ENCODE results near the gene INHBB. TPM values are rescaled to one million over a fixed set of nuclear protein-coding genes. Genes with fewer than 3 reads are reported as not detected.

INHBB gene
- total RNA-seq, 1 donor from 2014 or later, result 4.7 TPM

DNA sequence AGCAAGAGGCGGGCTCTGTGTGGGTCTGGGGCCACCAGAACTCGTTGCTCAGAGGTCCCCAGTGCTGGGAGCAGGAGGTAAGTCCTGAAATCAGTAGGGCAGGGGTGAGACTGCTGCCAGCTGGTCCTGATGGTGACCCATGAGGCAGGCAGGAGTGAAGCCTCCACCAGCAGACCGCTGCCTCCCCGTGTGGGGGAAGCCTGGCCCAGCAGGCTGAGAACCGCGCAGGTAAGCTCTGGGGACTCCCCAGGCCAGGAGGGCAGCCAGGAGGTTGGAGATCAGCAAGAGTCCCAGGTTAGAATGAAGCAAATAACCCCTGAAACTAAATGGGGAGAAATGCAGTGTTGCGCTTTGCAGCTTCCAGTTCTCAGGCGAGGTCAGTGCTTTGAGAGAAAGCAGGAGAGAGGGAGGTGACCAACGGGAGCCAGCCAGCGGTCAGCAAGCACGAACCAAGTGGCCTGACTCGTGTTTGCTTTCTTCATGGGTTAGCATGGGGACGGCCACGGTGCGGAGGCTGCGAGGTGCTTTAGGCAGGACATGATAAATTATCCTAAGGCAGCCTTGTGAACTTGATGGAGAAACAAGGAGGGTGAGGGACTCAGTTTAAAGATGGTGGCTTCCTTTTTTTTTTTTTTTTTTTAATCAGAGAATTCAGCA lies 26.2 kb downstream of the INHBB start:
- Mint-ChIP-seq H3K4me1 (ENCODE audit: unreplicated experiment) (peaks cover 6% of the 10 kb centered on the region), H3K9me3 (ENCODE audit: unreplicated experiment) (no peaks in the 10 kb centered on the region), H3K27ac (ENCODE audit: unreplicated experiment) (no peak overlapping the region), H3K36me3 (ENCODE audit: low read depth, unreplicated experiment) (no peaks in the 10 kb centered on the region), H3K27me3 (ENCODE audit: unreplicated experiment) (peaks cover 16% of the 10 kb centered on the region), H3K4me3 (ENCODE audit: unreplicated experiment) (no peak overlapping the region)
- TF ChIP-seq, protein P1, sequence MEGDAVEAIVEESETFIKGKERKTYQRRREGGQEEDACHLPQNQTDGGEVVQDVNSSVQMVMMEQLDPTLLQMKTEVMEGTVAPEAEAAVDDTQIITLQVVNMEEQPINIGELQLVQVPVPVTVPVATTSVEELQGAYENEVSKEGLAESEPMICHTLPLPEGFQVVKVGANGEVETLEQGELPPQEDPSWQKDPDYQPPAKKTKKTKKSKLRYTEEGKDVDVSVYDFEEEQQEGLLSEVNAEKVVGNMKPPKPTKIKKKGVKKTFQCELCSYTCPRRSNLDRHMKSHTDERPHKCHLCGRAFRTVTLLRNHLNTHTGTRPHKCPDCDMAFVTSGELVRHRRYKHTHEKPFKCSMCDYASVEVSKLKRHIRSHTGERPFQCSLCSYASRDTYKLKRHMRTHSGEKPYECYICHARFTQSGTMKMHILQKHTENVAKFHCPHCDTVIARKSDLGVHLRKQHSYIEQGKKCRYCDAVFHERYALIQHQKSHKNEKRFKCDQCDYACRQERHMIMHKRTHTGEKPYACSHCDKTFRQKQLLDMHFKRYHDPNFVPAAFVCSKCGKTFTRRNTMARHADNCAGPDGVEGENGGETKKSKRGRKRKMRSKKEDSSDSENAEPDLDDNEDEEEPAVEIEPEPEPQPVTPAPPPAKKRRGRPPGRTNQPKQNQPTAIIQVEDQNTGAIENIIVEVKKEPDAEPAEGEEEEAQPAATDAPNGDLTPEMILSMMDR (IDR thresholded peaks at IDR 0.05; ENCODE audit: unreplicated experiment), result no peak
- DNase-seq (ENCODE audit: low spot score), result no peak

DNA sequence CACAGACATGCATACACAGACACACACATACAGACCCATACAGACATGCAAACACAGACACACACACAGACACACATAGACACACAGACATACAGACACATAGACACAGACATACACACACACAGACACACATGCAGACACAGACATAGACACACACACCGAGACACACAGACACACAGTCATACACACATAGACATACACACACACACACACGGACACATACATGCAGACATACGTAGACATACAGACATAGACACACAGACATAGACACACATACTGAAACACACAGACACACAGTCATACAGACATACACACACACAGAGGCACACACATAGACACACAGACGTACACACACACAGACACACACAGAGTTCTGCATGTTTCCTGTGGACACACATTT lies 26.9 kb downstream of the INHBB start:
- Mint-ChIP-seq H3K27me3 (ENCODE audit: unreplicated experiment) (peaks cover 14% of the 10 kb centered on the region), H3K4me3 (ENCODE audit: unreplicated experiment) (no peak overlapping the region), H3K4me1 (ENCODE audit: unreplicated experiment) (peaks cover 2% of the 10 kb centered on the region), H3K9me3 (ENCODE audit: unreplicated experiment) (no peaks in the 10 kb centered on the region), H3K27ac (ENCODE audit: unreplicated experiment) (no peak overlapping the region), H3K36me3 (ENCODE audit: low read depth, unreplicated experiment) (no peaks in the 10 kb centered on the region)
- DNase-seq (ENCODE audit: low spot score), result no peak
- TF ChIP-seq, protein P1 (IDR thresholded peaks at IDR 0.05; ENCODE audit: unreplicated experiment), result no peak

DNA sequence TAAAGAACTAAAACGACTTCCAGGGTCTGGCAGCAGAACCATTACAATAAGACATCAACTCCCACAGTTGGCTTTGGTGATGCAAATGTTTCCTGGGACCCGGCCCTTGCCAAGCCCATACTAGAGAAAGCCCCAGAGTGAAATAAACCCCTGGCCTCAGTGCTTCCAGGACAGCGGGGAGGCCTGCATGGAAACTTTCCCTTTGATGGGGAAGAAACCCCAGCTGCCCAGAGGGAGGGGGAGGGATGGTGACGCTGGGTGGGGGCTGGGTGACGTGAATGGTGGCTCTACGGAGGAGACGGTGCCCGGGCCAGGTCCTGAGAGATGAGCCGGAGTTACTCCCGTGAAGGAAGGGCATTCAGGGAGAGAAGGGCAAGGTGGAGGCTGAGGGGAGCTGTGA lies 27.5 kb downstream of the INHBB start:
- Mint-ChIP-seq H3K27me3 (ENCODE audit: unreplicated experiment) (peaks cover 18% of the 10 kb centered on the region), H3K4me3 (ENCODE audit: unreplicated experiment) (no peak overlapping the region), H3K9me3 (ENCODE audit: unreplicated experiment) (no peaks in the 10 kb centered on the region), H3K27ac (ENCODE audit: unreplicated experiment) (no peak overlapping the region), H3K4me1 (ENCODE audit: unreplicated experiment) (peaks cover 2% of the 10 kb centered on the region), H3K36me3 (ENCODE audit: low read depth, unreplicated experiment) (no peaks in the 10 kb centered on the region)
- no peak for DNase-seq (ENCODE audit: low spot score)
- TF ChIP-seq, protein P1 (IDR thresholded peaks at IDR 0.05; ENCODE audit: unreplicated experiment), result no peak

DNA sequence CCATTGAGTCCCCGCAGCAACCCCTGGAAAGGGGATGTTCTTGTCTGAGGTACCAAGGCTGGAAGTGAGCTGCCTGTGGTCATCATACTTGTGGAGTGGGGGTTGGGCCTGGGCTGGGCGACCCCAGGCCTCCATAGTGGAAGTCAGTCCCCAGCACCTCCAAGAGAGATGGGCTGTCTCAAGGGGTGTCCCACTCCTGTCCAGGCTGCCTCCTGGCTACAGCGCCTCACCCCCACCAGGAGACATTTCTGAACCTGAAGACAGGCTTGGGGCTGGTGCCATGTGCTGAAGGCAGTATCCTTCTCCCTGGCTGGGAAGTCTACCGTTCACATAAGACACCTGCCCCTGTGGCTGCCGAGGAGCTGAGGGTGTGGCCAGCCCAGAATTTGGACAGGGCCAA lies 28.9 kb downstream of the INHBB start:
- TF ChIP-seq, protein P1 (IDR thresholded peaks at IDR 0.05; ENCODE audit: unreplicated experiment), result no peak
- Mint-ChIP-seq H3K27me3 (ENCODE audit: unreplicated experiment) (peaks cover 15% of the 10 kb centered on the region), H3K9me3 (ENCODE audit: unreplicated experiment) (no peaks in the 10 kb centered on the region), H3K36me3 (ENCODE audit: low read depth, unreplicated experiment) (no peaks in the 10 kb centered on the region), H3K27ac (ENCODE audit: unreplicated experiment) (no peak overlapping the region), H3K4me3 (ENCODE audit: unreplicated experiment) (no peak overlapping the region), H3K4me1 (ENCODE audit: unreplicated experiment) (peaks cover 2% of the 10 kb centered on the region)
- no peak for DNase-seq (ENCODE audit: low spot score)

DNA sequence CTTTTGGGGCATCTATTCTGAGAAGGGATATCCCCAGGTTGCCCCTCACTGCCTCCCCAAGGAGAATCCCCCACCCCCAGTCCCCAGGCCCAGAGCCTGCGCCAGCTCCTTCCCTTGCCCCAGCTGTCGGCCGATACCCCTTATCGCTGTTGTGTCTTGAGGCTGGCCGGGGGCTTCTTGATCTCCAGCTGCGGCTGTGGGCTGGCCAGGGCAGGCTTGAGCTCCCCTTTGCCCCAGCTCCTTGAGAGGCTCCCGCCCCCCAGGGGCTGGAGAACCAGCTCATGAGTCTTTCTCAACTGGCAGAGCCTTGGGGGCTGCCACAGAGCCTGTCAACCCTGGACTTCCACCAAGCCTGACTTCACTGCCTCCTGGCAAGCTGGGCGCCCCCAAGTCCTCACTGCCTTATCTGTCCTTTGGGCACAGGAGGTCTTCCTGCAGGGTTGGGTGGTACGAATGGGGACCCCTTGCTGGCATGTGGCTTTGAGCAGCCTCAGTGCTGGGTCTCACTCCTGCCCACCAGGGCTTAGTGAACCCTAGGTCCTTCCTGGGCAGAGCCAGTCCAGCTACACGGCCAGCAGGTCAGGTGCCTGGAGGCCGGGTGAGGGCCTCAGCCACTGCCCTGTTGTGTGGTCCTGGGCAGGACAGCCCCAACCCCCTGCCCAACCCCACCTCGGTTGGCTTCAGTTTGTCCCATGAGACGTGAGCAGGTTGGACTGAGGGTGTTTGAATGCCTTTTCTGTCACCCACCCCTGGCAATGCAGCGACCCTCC lies 29.5 kb downstream of the INHBB start:
- H3K9me3 Mint-ChIP-seq (ENCODE audit: unreplicated experiment), result no peaks in the 10 kb centered on the region
- H3K4me3 Mint-ChIP-seq (ENCODE audit: unreplicated experiment), result no peak overlapping the region
- no peak for DNase-seq (ENCODE audit: low spot score)
- peaks cover 15% of the 10 kb centered on the region for H3K27me3 Mint-ChIP-seq (ENCODE audit: unreplicated experiment)
- no peak overlapping the region for H3K27ac Mint-ChIP-seq (ENCODE audit: unreplicated experiment)
- TF ChIP-seq, protein P1 (IDR thresholded peaks at IDR 0.05; ENCODE audit: unreplicated experiment), result no peak
- H3K36me3 Mint-ChIP-seq (ENCODE audit: low read depth, unreplicated experiment), result no peaks in the 10 kb centered on the region
- peaks cover 2% of the 10 kb centered on the region for H3K4me1 Mint-ChIP-seq (ENCODE audit: unreplicated experiment)
